Measurements from ENCODE around the gene PRMT7.

DNA sequence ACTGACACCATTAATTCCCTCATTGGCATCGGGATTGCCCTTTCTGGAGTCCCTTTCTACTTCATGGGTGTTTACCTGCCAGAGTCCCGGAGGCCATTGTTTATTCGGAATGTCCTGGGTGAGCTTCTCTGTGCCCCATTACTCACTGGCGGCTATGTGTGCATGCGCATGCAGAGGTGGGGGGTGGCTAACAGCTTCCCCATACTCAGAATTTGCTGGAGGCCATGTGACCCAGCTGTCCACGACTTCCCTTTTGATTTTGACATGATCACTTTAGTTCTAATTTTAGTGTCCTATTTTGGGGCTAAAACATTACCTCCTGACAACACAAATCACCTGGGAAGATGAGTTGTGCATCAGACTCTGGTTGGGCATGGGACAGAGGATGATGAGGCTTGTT lies 14.1 kb upstream of the PRMT7 start:
- TF ChIP-seq POLR2A (IDR thresholded peaks at IDR 0.05): no peak
- TF ChIP-seq, protein P1, sequence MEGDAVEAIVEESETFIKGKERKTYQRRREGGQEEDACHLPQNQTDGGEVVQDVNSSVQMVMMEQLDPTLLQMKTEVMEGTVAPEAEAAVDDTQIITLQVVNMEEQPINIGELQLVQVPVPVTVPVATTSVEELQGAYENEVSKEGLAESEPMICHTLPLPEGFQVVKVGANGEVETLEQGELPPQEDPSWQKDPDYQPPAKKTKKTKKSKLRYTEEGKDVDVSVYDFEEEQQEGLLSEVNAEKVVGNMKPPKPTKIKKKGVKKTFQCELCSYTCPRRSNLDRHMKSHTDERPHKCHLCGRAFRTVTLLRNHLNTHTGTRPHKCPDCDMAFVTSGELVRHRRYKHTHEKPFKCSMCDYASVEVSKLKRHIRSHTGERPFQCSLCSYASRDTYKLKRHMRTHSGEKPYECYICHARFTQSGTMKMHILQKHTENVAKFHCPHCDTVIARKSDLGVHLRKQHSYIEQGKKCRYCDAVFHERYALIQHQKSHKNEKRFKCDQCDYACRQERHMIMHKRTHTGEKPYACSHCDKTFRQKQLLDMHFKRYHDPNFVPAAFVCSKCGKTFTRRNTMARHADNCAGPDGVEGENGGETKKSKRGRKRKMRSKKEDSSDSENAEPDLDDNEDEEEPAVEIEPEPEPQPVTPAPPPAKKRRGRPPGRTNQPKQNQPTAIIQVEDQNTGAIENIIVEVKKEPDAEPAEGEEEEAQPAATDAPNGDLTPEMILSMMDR (IDR thresholded peaks at IDR 0.05): no peak

All from ovary (tissue), 3 donors.